Keratinocyte (primary cell): ENCODE results near the gene NCBP3. TPM values are rescaled to one million over a fixed set of nuclear protein-coding genes. Genes with fewer than 3 reads are reported as not detected.

Experiments used
- DNase-seq: peaks from one replicate; pipeline ENCODE4 v3.0.0-alpha.2; 2011; ENCODE audit warnings: low read depth, missing footprints, low spot score
- FAIRE-seq: peaks from 2 replicates; lab custom pipeline; 2011; peaks lifted over from hg19 to GRCh38; lab: Jason Lieb, UNC
- H2AFZ ChIP-seq: 2 replicates; pipeline ENCODE4 v1.6.0; 2012; ENCODE audit warnings: low read length, control low read depth, inconsistent platforms; ENCODE audit not compliant: control insufficient read depth
- H3K27ac ChIP-seq: 2 replicates; pipeline ENCODE4 v1.5.1; 2011; ENCODE audit warnings: low read length; ENCODE audit not compliant: control insufficient read depth, insufficient read depth
- H3K27me3 ChIP-seq: 3 replicates; pipeline ENCODE4 v1.6.0; 2011; ENCODE audit warnings: low read length; ENCODE audit not compliant: control insufficient read depth, insufficient read depth; ENCODE audit errors: extremely low read depth
- H3K36me3 ChIP-seq, 2 experiments: 2 replicates in 1 of 2; 3 replicates in 1 of 2; pipeline ENCODE4 v1.5.1; 2011; ENCODE audit warnings: low read length in 2 of 2, mild to moderate bottlenecking in 1 of 2; ENCODE audit not compliant: control insufficient read depth in 2 of 2, insufficient read depth in 2 of 2; ENCODE audit errors: extremely low read depth in 1 of 2
- H3K4me1 ChIP-seq: 3 replicates; pipeline ENCODE4 v1.5.1; 2011; ENCODE audit warnings: low read length; ENCODE audit not compliant: control insufficient read depth, insufficient read depth; ENCODE audit errors: extremely low read depth
- H3K4me2 ChIP-seq: 3 replicates; pipeline ENCODE4 v1.6.0; 2011; ENCODE audit warnings: low read depth, low read length; ENCODE audit not compliant: control insufficient read depth, insufficient read depth; ENCODE audit errors: extremely low read depth
- H3K4me3 ChIP-seq, 3 experiments: fragments of 200-600 bp in 1 of 3; sonication (generic) in 1 of 3; 2 replicates in 2 of 3; 3 replicates in 1 of 3; pipeline ENCODE4 v1.5.1; 2011 to 2016; ENCODE audit warnings: low read length in 3 of 3, mild to moderate bottlenecking in 3 of 3, control low read depth in 2 of 3, inconsistent platforms in 1 of 3, low read depth in 1 of 3, mixed read lengths in 1 of 3, mixed run types in 1 of 3, moderate library complexity in 1 of 3; ENCODE audit not compliant: control insufficient read depth in 2 of 3, insufficient read depth in 2 of 3; ENCODE audit errors: extremely low read depth in 1 of 3
- H3K79me2 ChIP-seq: 2 replicates; pipeline ENCODE4 v1.6.0; 2012; ENCODE audit warnings: low read length; ENCODE audit not compliant: control insufficient read depth, insufficient read depth
- H3K9ac ChIP-seq: 3 replicates; pipeline ENCODE4 v1.6.0; 2011; ENCODE audit warnings: low read length; ENCODE audit not compliant: control insufficient read depth, insufficient read depth; ENCODE audit errors: extremely low read depth
- H3K9me1 ChIP-seq: 3 replicates; pipeline ENCODE4 v1.6.0; 2011; ENCODE audit warnings: low read length; ENCODE audit not compliant: control insufficient read depth, insufficient read depth; ENCODE audit errors: extremely low read depth
- H3K9me3 ChIP-seq: 2 replicates; pipeline ENCODE4 v1.5.1; 2012; ENCODE audit warnings: low read depth, low read length; ENCODE audit not compliant: control insufficient read depth
- H4K20me1 ChIP-seq: 3 replicates; pipeline ENCODE4 v1.6.0; 2011; ENCODE audit warnings: low read length; ENCODE audit not compliant: control insufficient read depth, insufficient read depth; ENCODE audit errors: extremely low read depth
- CTCF ChIP-seq, 3 experiments: IDR thresholded peaks in 1 of 3; conservative IDR thresholded peaks in 1 of 3; optimal IDR thresholded peaks in 1 of 3; 2 replicates in 2 of 3; 3 replicates in 1 of 3; pipeline versions ENCODE3 to v1.5.1; 2011; ENCODE audit warnings: low read length in 3 of 3, mild to moderate bottlenecking in 3 of 3, moderate library complexity in 2 of 3, control low read depth in 1 of 3, inconsistent platforms in 1 of 3; ENCODE audit not compliant: insufficient read depth in 2 of 3; ENCODE audit errors: extremely low read depth in 1 of 3
- EZH2 ChIP-seq: IDR thresholded peaks from one replicate; pipeline ENCODE4 v1.6.1; 2012; ENCODE audit warnings: inconsistent platforms, mild to moderate bottlenecking, low read length, moderate library complexity
- dilution Hi-C: fragments of 300-500 bp; cut with MboI; formaldehyde crosslinking; loops from one replicate; pipeline ENCODE4 v1.7.0; 2020; ENCODE audit warnings: low sequenced_read_pairs; ENCODE audit not compliant: extremely low pct_ligation_motif_present
- polyA plus RNA-seq, 5 experiments: library from polyadenylated mRNA; depleted of rRNA in 3 of 5; stranded (reverse) in 3 of 5; stranded (forward) in 1 of 5; unstranded in 1 of 5; fragments of >200 nt; gene quantifications; 1 replicate in 1 of 5; 2 replicates in 3 of 5; 3 replicates in 1 of 5; pipeline versions ENCODE4 v1.2.1 to v1.2.3, GENCODE V29; 2011 to 2012; ENCODE audit warnings: missing spikeins in 2 of 5, low read depth in 1 of 5, low replicate concordance in 1 of 5

NCBP3 gene
- polyA plus RNA-seq, 1 donor (not counting 4 experiments of a cell fraction or from before 2014, with no cell fraction given) = 22.1 TPM

GRCh38 chr17:3848229-3848835 lies 2.3 kb upstream of the NCBP3 start:
- Histone ChIP-seq H3K9me1 (no peaks in the 10 kb centered on the region), H3K9me3 (no peaks in the 10 kb centered on the region), H3K79me2 (peaks cover 25% of the 10 kb centered on the region), H3K4me2 (no peak overlapping the region), H3K9ac (no peak overlapping the region), H3K27ac (no peak overlapping the region), H3K36me3 (peaks cover 0 to 4% of the 10 kb centered on the region in 2 experiments), H3K4me3 (no peak overlapping the region), H4K20me1 (no peaks in the 10 kb centered on the region), H2AFZ (no peak overlapping the region), H3K27me3 (no peaks in the 10 kb centered on the region), H3K4me1 (peaks cover 9% of the 10 kb centered on the region)
- TF ChIP-seq EZH2 (no peak), CTCF (optimal IDR thresholded peaks at IDR 0.05 in 1 of 3, IDR thresholded peaks at IDR 0.05 in 1 of 3, conservative IDR thresholded peaks at IDR 0.05 in 1 of 3; ENCODE audit: extremely low read depth in 1 of 3, insufficient read depth in 2 of 3, low read length in 3 of 3) (no peak)
- DNase-seq (no peak), FAIRE-seq (no peak)
- dilution Hi-C loops = no loop called here

- Histone ChIP-seq H3K9me1 (no peaks in the 10 kb centered on the region), H3K36me3 (peaks cover 3 to 4% of the 10 kb centered on the region in 2 experiments), H3K27me3 (no peaks in the 10 kb centered on the region), H3K79me2 (peaks cover 36% of the 10 kb centered on the region), H3K9ac (no peak overlapping the region), H3K27ac (no peak overlapping the region), H3K9me3 (no peaks in the 10 kb centered on the region), H3K4me3 (no peak overlapping the region), H3K4me2 (no peak overlapping the region), H3K4me1 (peaks cover 9% of the 10 kb centered on the region), H4K20me1 (peaks cover under 1% of the 10 kb centered on the region), H2AFZ (no peak overlapping the region)
- dilution Hi-C loops = no loop called here
- no peak for DNase-seq
- no peak for TF ChIP-seq CTCF (optimal IDR thresholded peaks at IDR 0.05 in 1 of 3, IDR thresholded peaks at IDR 0.05 in 1 of 3, conservative IDR thresholded peaks at IDR 0.05 in 1 of 3; ENCODE audit: extremely low read depth in 1 of 3, insufficient read depth in 2 of 3, low read length in 3 of 3)
- no peak for TF ChIP-seq EZH2
- FAIRE-seq = no peak
These were observed 1.2 kb upstream of the NCBP3 start for GRCh38 chr17:3847165-3847670.
